Measurements from ENCODE around the gene GRK6. TPM values are rescaled to one million over a fixed set of nuclear protein-coding genes. Genes with fewer than 3 reads are reported as not detected.

GRK6 gene
- 10 to 100 TPM; 34.6 to 43.5 TPM for total RNA-seq
- long read RNA-seq, transcript GRK6-201 (16 exons, 2,939 nt): major isoform, 15 of 34 reads
- long read RNA-seq, transcript GRK6-211 (16 exons, 2,571 nt): minor isoform, 5 of 34 reads
- long read RNA-seq, partial matches to known transcripts: 7 of 34 reads
- long read RNA-seq, other reads (novel, unspliced or antisense): 5 of 34 reads

GRCh38 chr5:177426566-177427210, at the start of gene GRK6:
GRK6 (plus strand) TSS chr5:177426676; CDS start chr5:177426846, 170 bp downstream.
- DNase-seq: peak; percentile 72 to 79
- peak; percentile 24 for ATAC-seq
- intact Hi-C loops (cut with DNase I, micrococcal nuclease): no loop called here

DNA sequence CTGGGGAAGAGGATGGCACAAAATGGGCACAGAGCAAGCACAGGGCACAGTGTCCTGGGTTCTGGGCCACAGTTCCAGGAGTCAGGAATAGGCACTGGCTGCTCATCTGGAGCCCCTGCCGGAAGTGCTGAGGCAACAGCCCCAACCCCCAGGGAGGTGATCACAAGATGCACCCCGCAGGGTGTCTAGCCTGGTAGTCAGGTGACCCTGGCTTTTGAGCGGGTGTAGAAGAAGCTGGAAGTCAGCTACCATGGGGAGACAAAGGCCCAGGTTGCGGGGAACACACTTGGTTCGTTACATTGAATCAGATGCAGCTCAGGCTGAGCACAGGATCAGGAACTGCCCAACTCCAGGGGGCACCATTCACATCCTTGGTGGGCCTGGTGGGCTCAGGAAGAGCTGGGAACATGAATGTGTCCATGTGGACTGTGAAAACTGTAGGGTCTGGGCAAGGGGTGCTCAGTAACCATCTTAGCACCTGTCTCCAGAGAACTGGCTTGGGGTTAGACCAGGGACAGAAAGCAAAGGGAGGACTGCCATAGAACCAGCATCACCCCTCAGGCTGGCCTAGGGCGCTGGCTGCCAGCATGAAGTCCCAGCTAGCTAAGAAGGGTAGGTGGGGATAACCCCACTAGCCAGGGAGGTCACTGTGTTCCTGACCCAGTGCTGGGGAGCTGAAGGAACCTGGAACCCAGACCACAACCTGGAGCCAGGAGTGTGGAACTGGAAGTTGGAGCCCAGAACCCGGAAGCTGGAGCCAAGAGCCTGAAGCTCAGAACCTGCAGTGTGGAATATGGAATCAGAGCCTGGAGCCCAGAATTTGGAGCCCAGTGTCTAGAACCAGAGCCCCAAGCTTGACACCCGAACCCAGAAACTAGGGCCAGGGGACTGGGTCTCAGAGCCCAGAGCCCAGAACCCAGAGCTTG, 48.4 kb upstream of the GRK6 start:
- DNase-seq (no peak), ATAC-seq (no peak)
- intact Hi-C loops (cut with DNase I, micrococcal nuclease): no loop called here

GRCh38 chr5:177378884-177379883, 47.3 kb upstream of the GRK6 start:
- ATAC-seq (no peak), DNase-seq (no peak)
- intact Hi-C loops (cut with DNase I, micrococcal nuclease): no loop called here

GRCh38 chr5:177380805-177381126, 45.7 kb upstream of the GRK6 start:
- intact Hi-C loops (cut with DNase I, micrococcal nuclease): no loop called here
- DNase-seq (no peak), ATAC-seq (no peak)

DNA sequence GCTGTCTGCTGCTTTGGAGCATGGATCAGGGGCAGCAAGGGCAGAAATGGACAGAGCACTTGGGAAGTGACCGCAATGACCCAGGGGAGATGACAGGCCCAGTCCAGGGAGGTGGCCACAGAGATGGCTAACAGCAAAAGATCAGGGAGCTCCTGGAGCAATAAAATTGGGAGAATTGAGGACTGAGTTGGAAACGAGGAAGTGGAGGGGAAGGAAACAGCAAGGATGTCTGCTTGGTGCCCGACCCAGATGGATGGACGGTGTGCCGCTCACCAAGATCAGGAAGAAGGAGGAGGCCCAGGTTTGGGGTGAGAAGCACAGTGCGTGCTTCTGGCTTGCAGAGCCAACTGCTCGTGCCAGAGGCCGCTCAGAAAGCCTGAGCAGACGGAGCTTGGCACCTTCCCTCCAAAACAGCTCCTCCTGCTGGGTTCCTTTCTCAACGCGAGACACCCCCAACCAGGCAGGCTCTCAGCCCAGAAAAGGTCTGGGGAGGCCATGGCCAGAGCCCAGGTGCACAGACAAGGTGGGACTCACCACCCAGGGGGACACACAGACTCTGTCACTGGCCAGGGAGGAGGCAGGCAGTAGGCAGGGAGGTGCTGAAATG, 44.0 kb upstream of the GRK6 start:
- peak; percentile 69 for ATAC-seq
- no peak for DNase-seq
- intact Hi-C loops (cut with DNase I, micrococcal nuclease): no loop called here

- ATAC-seq: no peak
- intact Hi-C loops (cut with DNase I, micrococcal nuclease): no loop called here
- no peak for DNase-seq
Measured at GRCh38 chr5:177383181-177383580, 43.3 kb upstream of the GRK6 start.

GRCh38 chr5:177384134-177384533, 42.3 kb upstream of the GRK6 start, which contains the start of gene SLC34A1:
SLC34A1 (plus strand) TSS chr5:177384434; CDS start chr5:177385742, 1,308 bp downstream.
- intact Hi-C loops (cut with DNase I, micrococcal nuclease): no loop called here
- ATAC-seq (no peak), DNase-seq (no peak)

DNA sequence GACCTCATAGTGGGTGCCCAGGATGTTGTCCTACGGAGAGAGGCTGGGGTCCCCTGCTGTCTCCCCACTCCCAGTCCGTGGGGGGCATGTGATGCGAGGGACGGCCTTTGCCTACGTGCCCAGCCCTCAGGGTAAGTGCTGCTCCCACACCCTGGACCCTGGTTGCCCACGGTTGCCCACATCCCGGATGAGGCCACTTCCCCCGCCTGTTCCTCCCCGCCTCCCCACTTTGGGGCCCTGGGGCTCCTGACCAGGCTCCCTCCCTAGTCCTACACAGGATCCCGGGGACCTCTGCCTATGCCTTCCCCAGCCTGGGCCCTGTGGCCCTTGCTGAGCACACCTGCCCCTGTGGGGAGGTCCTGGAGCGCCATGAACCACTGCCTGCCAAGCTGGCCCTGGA, 40.8 kb upstream of the GRK6 start:
- intact Hi-C loops (cut with DNase I, micrococcal nuclease): no loop called here
- DNase-seq (no peak), ATAC-seq (no peak)

- DNase-seq (no peak), ATAC-seq (no peak)
- intact Hi-C loops (cut with DNase I, micrococcal nuclease): no loop called here
Measured at GRCh38 chr5:177386542-177386941, 39.9 kb upstream of the GRK6 start.

DNA sequence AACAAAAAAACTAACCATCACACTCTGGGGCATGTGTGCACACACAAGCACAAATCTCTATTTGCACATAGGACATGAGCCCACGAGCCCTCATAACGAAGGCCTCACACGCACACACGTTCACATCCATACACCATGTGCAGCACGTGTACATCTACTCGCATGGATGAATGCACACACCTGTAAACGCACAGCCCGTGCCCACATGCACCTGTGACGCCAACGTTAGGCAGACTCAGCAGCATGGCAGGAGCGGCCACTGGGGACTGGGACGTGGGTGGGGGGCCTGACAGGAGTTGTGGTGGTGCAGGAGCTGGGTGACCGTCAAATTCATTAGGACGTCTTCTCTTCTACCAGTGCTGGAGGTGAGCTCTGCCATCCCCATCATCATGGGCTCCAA, 39.1 kb upstream of the GRK6 start:
- ATAC-seq: no peak
- intact Hi-C loops (cut with DNase I, micrococcal nuclease): no loop called here

DNA sequence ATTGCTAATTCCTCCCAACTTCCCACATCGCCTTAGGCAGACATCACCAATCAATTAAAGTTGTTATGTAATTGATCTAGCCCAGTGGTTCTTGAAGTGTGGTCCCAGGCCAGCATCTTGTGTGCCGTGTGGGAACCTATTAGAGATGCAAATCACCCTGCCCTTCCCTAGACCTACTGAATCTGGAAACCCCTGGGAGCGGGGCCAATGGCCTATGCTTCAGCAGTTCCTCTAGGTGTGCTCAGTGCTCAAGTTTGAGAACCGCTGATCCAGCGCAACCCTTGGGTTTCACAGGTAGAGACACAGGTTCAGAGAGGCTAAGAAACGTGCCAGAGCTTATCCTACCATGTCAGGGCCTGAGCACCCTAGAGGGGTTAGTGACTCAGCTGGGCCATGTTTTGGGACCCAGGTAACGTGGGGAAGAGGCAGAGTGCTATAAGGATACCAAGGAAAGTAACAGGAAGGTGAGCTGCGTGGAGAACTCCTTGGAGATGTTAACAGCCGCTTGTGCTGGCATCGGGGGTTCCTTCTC, 37.9 kb upstream of the GRK6 start:
- no peak for ATAC-seq
- intact Hi-C loops (cut with DNase I, micrococcal nuclease): no loop called here
- no peak for DNase-seq

More for the DNA sequence above, 39.1 kb upstream of the GRK6 start:
- no peak for DNase-seq

- peak; percentile 32 to 55 for DNase-seq
- intact Hi-C loops (cut with DNase I, micrococcal nuclease): loop anchor here (5.0 kb wide), 2 partner anchors 63 to 113 kb away; no protein-coding TSS in a partner anchor
- ATAC-seq: peak; percentile 59
Measured at GRCh38 chr5:177389241-177390169, 37.0 kb upstream of the GRK6 start.

- intact Hi-C loops (cut with DNase I, micrococcal nuclease): loop anchor here (5.0 kb wide), 2 partner anchors 62 to 112 kb away; no protein-coding TSS in a partner anchor
- DNase-seq (peak; percentile 77 to 88), ATAC-seq (peak; percentile 91)
Measured at GRCh38 chr5:177390363-177391300, 35.8 kb upstream of the GRK6 start.

DNA sequence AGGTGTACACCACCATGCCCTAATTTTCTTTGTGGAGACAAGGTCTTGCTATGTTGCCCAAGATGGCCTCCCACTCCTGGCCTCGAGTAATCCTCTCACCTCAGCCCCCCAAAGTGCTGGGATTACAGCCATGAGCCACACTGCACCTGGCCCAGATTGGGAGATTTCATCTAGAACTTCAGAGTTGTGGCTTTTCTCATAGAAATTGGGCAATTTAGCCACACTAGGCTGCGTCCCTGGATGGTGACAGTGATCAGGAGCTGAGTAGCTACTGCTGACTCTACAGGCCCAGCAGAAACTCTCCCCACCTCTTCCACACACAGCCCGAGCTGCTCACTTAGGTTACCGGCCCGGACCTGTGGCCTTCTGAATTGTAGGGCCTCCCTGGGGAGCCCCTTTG, 33.7 kb upstream of the GRK6 start:
- ATAC-seq: no peak
- intact Hi-C loops (cut with DNase I, micrococcal nuclease): loop anchor here (5.0 kb wide), 2 partner anchors 60 to 110 kb away; no protein-coding TSS in a partner anchor

GRCh38 chr5:177393206-177393765, 33.2 kb upstream of the GRK6 start:
- DNase-seq (no peak), ATAC-seq (no peak)
- intact Hi-C loops (cut with DNase I, micrococcal nuclease): loop anchor here (5.0 kb wide), 2 partner anchors 59 to 109 kb away; no protein-coding TSS in a partner anchor

More for the DNA sequence above, 33.7 kb upstream of the GRK6 start:
- DNase-seq: no peak
